Bronchial epithelial cell (primary cell): Measurements from ENCODE around the gene ZBBX. TPM values are rescaled to one million over a fixed set of nuclear protein-coding genes. Genes with fewer than 3 reads are reported as not detected.

Experiments
- DNase-seq: peaks from one replicate; pipeline ENCODE4 v3.0.0-alpha.2; 2010; ENCODE audit warnings: low read depth
- FAIRE-seq: peaks from 2 replicates; lab custom pipeline; 2011; peaks lifted over from hg19 to GRCh38; lab: Jason Lieb, UNC
- H3K27me3 ChIP-seq: 2 replicates; pipeline ENCODE4 v1.5.1; 2011; ENCODE audit warnings: low read length; ENCODE audit not compliant: control insufficient read depth, insufficient read depth
- H3K36me3 ChIP-seq: 2 replicates; pipeline ENCODE4 v1.5.1; 2011; ENCODE audit warnings: low read length; ENCODE audit not compliant: control insufficient read depth, insufficient read depth
- H3K4me3 ChIP-seq: 2 replicates; pipeline ENCODE4 v1.5.1; 2011; ENCODE audit warnings: mild to moderate bottlenecking, low read depth, low read length, control low read depth
- total RNA-seq: library from RNA; depleted of rRNA; stranded (reverse); fragments of >200 nt; gene quantifications from 2 replicates; pipeline ENCODE4 v1.2.1, GENCODE V29; 2014
- TF ChIP-seq, protein P1 (sequence below): IDR thresholded peaks from 2 replicates; pipeline ENCODE4 v1.5.1; 2011; ENCODE audit warnings: mild to moderate bottlenecking, moderate library complexity, low read length, control low read depth, inconsistent platforms; ENCODE audit not compliant: insufficient read depth, severe bottlenecking

The ZBBX gene
- total RNA-seq, 1 donor from 2014 or later: under 0.01 TPM

DNA sequence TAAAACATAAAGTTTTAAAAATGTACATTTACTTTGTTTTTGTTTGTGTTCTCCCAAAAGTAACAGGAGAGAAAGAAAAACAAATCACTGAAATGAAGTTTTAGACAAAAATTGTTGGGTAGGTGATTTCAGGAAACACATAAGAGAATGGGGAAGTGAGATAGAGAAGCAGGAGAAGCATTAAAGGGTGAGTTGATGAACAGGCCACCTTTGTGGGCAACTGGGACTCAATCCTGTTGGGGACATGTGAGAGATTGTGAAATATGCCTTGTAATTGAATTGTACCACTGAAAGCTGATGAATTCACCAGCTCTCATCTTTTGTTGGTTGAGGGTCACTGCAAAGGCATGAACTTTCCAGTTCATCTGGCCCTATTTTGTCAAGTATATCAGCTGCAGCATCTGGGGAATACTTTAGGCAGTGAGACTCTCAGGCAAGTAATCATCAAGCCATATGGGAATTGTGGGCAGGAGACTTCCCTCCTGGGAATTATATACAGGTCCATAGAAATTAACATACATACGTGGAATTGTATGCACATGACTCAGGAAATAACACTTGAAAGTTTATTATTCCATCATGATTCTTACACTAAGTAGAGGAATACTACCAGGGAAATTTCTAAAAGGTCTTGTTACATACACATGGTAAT lies 181.0 kb downstream of the ZBBX start:
- Histone ChIP-seq H3K27me3 (no peaks in the 10 kb centered on the region), H3K36me3 (no peaks in the 10 kb centered on the region), H3K4me3 (no peak overlapping the region)
- FAIRE-seq (no peak), DNase-seq (no peak)
- TF ChIP-seq, protein P1, sequence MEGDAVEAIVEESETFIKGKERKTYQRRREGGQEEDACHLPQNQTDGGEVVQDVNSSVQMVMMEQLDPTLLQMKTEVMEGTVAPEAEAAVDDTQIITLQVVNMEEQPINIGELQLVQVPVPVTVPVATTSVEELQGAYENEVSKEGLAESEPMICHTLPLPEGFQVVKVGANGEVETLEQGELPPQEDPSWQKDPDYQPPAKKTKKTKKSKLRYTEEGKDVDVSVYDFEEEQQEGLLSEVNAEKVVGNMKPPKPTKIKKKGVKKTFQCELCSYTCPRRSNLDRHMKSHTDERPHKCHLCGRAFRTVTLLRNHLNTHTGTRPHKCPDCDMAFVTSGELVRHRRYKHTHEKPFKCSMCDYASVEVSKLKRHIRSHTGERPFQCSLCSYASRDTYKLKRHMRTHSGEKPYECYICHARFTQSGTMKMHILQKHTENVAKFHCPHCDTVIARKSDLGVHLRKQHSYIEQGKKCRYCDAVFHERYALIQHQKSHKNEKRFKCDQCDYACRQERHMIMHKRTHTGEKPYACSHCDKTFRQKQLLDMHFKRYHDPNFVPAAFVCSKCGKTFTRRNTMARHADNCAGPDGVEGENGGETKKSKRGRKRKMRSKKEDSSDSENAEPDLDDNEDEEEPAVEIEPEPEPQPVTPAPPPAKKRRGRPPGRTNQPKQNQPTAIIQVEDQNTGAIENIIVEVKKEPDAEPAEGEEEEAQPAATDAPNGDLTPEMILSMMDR: no peak

Other genes starting within 250 kb of the ZBBX start
- gene SERPINI2, start 93.7 kb upstream of the ZBBX start, total RNA-seq: not detected in 2 replicates